Prostate gland (tissue), 2 donors: ENCODE measurements around the gene ESD. TPM values are rescaled to one million over a fixed set of nuclear protein-coding genes. Genes with fewer than 3 reads are reported as not detected.

ENCODE experiments used
- DNase-seq: peaks from one replicate; pipeline ENCODE4 v3.0.0-alpha.2; 2019; ENCODE audit warnings: low spot score
- H3K27ac ChIP-seq, 2 donors: fragments of 200-600 bp; sonication (generic); 2 replicates each; pipeline ENCODE4 v1.5.1; 2017 to 2019
- H3K27me3 ChIP-seq: fragments of 200-600 bp; sonication (generic); replicated peaks from 2 replicates; pipeline ENCODE4 v1.5.1; 2019; ENCODE audit not compliant: insufficient read depth
- H3K36me3 ChIP-seq, 2 donors: fragments of 200-600 bp; sonication (generic); 1 replicate in 1 of 2; 2 replicates in 1 of 2; pipeline versions ENCODE4 v1.5.1 to v1.8.1; 2017 to 2019
- H3K4me1 ChIP-seq: fragments of 200-600 bp; sonication (generic); replicated peaks from 2 replicates; pipeline ENCODE4 v1.5.1; 2019
- H3K4me3 ChIP-seq, 2 donors: fragments of 200-600 bp; sonication (generic); 2 replicates each; pipeline ENCODE4 v1.5.1; 2017 to 2019
- H3K9me3 ChIP-seq: fragments of 200-600 bp; sonication (generic); 2 replicates; pipeline ENCODE4 v1.5.1; 2017
- CTCF ChIP-seq, 4 experiments: fragments of 200-600 bp in 2 of 4; fragments of 450-650 bp in 2 of 4; sonication (generic) in 2 of 4; IDR thresholded peaks; 1 replicate in 3 of 4; 2 replicates in 1 of 4; pipeline ENCODE4 v1.5.1; 2016 to 2019; ENCODE audit warnings: antibody characterized with exemption in 4 of 4, mild to moderate bottlenecking in 2 of 4, moderate library complexity in 2 of 4
- POLR2A ChIP-seq: fragments of 450-650 bp; IDR thresholded peaks from one replicate; pipeline ENCODE4 v1.6.1; 2016; ENCODE audit warnings: antibody characterized with exemption, mild to moderate bottlenecking
- POLR2AphosphoS5 ChIP-seq: sonication (generic); formaldehyde crosslinking; IDR thresholded peaks from one replicate; pipeline ENCODE4 v1.6.1; 2017; ENCODE audit warnings: antibody characterized with exemption
- WGBS: methylation state at CpG from one replicate; pipeline ENCODE4 v1.1.5; 2018; 5-methylcytosine and 5-hydroxymethylcytosine counted together
- intact Hi-C: fragments of 100-400 bp; cut with DNase I; formaldehyde crosslinking; loops from one replicate; pipeline ENCODE4 v1.14.2; 2022
- total RNA-seq, 2 donors: library from RNA; depleted of rRNA; stranded (reverse); fragments of >200 nt; gene quantifications; one replicate each; pipeline ENCODE4 v1.1.0, GENCODE V29; 2016

Gene ESD
- total RNA-seq, 2 donors from 2014 or later: 88.2 to 90.3 TPM

- Histone ChIP-seq H3K27me3 (no peaks in the 10 kb centered on the region), H3K9me3 (no peaks in the 10 kb centered on the region), H3K27ac (peak overlapping the region; percentile 92 to 94), H3K4me1 (peaks cover 3% of the 10 kb centered on the region), H3K36me3 (no peaks in the 10 kb centered on the region), H3K4me3 (peak overlapping the region; percentile 69 to 80)
- intact Hi-C loops: loop anchor here (5.0 kb wide), 1 partner anchor 244 kb away; the partner anchor contains the start of gene LRCH1
- 67% methylated on average over 5 of the region's 5 CpGs for WGBS
- no peak for DNase-seq
- TF ChIP-seq POLR2AphosphoS5 (no peak), CTCF (IDR thresholded peaks at IDR 0.05) (no peak), POLR2A (no peak)
Measured at GRCh38 chr13:46796129-46796514, 839 bp downstream of the ESD start.

- DNase-seq: no peak
- H3K9me3 ChIP-seq: no peaks in the 10 kb centered on the region
- no peak overlapping the region for H3K4me3 ChIP-seq
- intact Hi-C loops: loop anchor here (5.0 kb wide), 1 partner anchor 243 kb away; the partner anchor contains the start of gene LRCH1
- no peak overlapping the region for H3K27ac ChIP-seq
- H3K36me3 ChIP-seq: no peaks in the 10 kb centered on the region
- TF ChIP-seq POLR2AphosphoS5: no peak
- no peak for TF ChIP-seq CTCF (IDR thresholded peaks at IDR 0.05)
- TF ChIP-seq POLR2A: no peak
- 95% methylated on average over 6 of the region's 6 CpGs for WGBS
- peaks cover 3% of the 10 kb centered on the region for H3K4me1 ChIP-seq
- no peaks in the 10 kb centered on the region for H3K27me3 ChIP-seq
Measured at GRCh38 chr13:46795321-46795720, 1.6 kb downstream of the ESD start.

GRCh38 chr13:46783504-46783903, 13.5 kb downstream of the ESD start:
- Histone ChIP-seq H3K27me3 (no peaks in the 10 kb centered on the region), H3K4me1 (no peaks in the 10 kb centered on the region), H3K9me3 (no peaks in the 10 kb centered on the region), H3K36me3 (peaks cover 3 to 6% of the 10 kb centered on the region in 2 donors), H3K4me3 (no peak overlapping the region), H3K27ac (no peak overlapping the region)
- DNase-seq: no peak
- WGBS: 78% methylated on average over 3 of the region's 3 CpGs
- TF ChIP-seq CTCF (IDR thresholded peaks at IDR 0.05) (no peak), POLR2A (no peak), POLR2AphosphoS5 (no peak)
- intact Hi-C loops: no loop called here

GRCh38 chr13:46782691-46783090, 14.3 kb downstream of the ESD start:
- TF ChIP-seq CTCF (IDR thresholded peaks at IDR 0.05) (no peak), POLR2AphosphoS5 (no peak), POLR2A (no peak)
- no peaks in the 10 kb centered on the region for H3K27me3 ChIP-seq
- H3K4me1 ChIP-seq: no peaks in the 10 kb centered on the region
- intact Hi-C loops: no loop called here
- H3K36me3 ChIP-seq: peaks cover 3 to 6% of the 10 kb centered on the region in 2 donors
- no peak overlapping the region for H3K27ac ChIP-seq
- DNase-seq: no peak
- H3K4me3 ChIP-seq: no peak overlapping the region
- 80% methylated on average over 2 of the region's 2 CpGs for WGBS
- no peaks in the 10 kb centered on the region for H3K9me3 ChIP-seq

- no peaks in the 10 kb centered on the region for H3K4me1 ChIP-seq
- no peaks in the 10 kb centered on the region for H3K9me3 ChIP-seq
- DNase-seq: no peak
- no peaks in the 10 kb centered on the region for H3K27me3 ChIP-seq
- no peak for TF ChIP-seq POLR2A
- no peak for TF ChIP-seq POLR2AphosphoS5
- no peak for TF ChIP-seq CTCF (IDR thresholded peaks at IDR 0.05)
- H3K36me3 ChIP-seq: peaks cover 3 to 6% of the 10 kb centered on the region in 2 donors
- 93% methylated on average over 1 of the region's 1 CpG for WGBS
- H3K27ac ChIP-seq: no peak overlapping the region
- intact Hi-C loops: no loop called here
- H3K4me3 ChIP-seq: no peak overlapping the region
Measured at GRCh38 chr13:46782066-46782465, 14.9 kb downstream of the ESD start.
